A549 (cell line): Measurements from ENCODE around the gene SLC17A1. TPM values are rescaled to one million over a fixed set of nuclear protein-coding genes. Genes with fewer than 3 reads are reported as not detected.

Experiments
- ATAC-seq, 2 experiments: fragments of 200-7000 bp in 1 of 2; fragments of >200 bp in 1 of 2; cut with Nextera tagmentation in 1 of 2; cut with Tn5 transposase in 1 of 2; 3 replicates each; pipeline versions ENCODE4 v1.8.0 to v1.9.1; 2018 to 2020; ENCODE audit warnings: mild to moderate bottlenecking in 1 of 2, moderate library complexity in 1 of 2
- CTCF ChIA-PET: fragments of 300-600 bp; sonication (Branson Sonifier 250); formaldehyde crosslinking; extraction: SDS; loops from one replicate; lab custom pipeline; 2021; ENCODE audit warnings: antibody characterized with exemption, inconsistent platforms; lab: Yijun Ruan, JAX
- POLR2A ChIA-PET: fragments of 350-600 bp; formaldehyde crosslinking; extraction: SDS; loops from one replicate; lab custom pipeline; 2021; ENCODE audit warnings: antibody characterized with exemption, inconsistent platforms; lab: Yijun Ruan, JAX
- DNase-seq, 2 experiments: peaks; one replicate each; pipeline versions ENCODE4 v3.0.0 to v3.0.0-alpha.2; 2011 to 2016; ENCODE audit warnings: low read depth in 1 of 2, low spot score in 1 of 2
- FAIRE-seq: peaks from 2 replicates; lab custom pipeline; 2011; peaks lifted over from hg19 to GRCh38; lab: Jason Lieb, UNC
- H3K27ac ChIP-seq, 2 experiments: fragments of >200 bp; sonication (Bioruptor Twin); formaldehyde crosslinking; 3 replicates each; pipeline ENCODE4 v1.5.1; 2016 to 2017
- H3K4me1 ChIP-seq: fragments of >200 bp; sonication (Bioruptor Twin); formaldehyde crosslinking; 3 replicates; pipeline ENCODE4 v1.6.1; 2016
- H3K4me2 ChIP-seq: fragments of >200 bp; sonication (Bioruptor Twin); formaldehyde crosslinking; 3 replicates; pipeline ENCODE4 v1.6.1; 2016
- H3K4me3 ChIP-seq: fragments of >200 bp; sonication (Bioruptor Twin); formaldehyde crosslinking; 3 replicates; pipeline ENCODE4 v1.5.1; 2016
- H3K9me3 ChIP-seq: fragments of >200 bp; sonication (Bioruptor Twin); formaldehyde crosslinking; 3 replicates; pipeline ENCODE4 v1.6.1; 2016
- BCL3 ChIP-seq: fragments of >200 bp; sonication (Bioruptor Twin); formaldehyde crosslinking; IDR thresholded peaks from 3 replicates; pipeline ENCODE4 v1.6.1; 2016
- FOSB ChIP-seq: fragments of 250-450 bp; sonication (Bioruptor Pico); IDR thresholded peaks from 2 replicates; pipeline ENCODE4 v1.5.0; 2020; ENCODE audit warnings: mild to moderate bottlenecking, moderate library complexity
- HOXA7 ChIP-seq: fragments of 250-450 bp; sonication (Bioruptor Pico); IDR thresholded peaks from 2 replicates; pipeline ENCODE4 v1.5.0; 2020; ENCODE audit warnings: mild to moderate bottlenecking, moderate library complexity
- MAZ ChIP-seq: fragments of 150-350 bp; IDR thresholded peaks from 2 replicates; pipeline ENCODE4 v1.6.1; 2014; ENCODE audit warnings: antibody characterized with exemption, low read depth, low read length, borderline replicate concordance
- NPAS2 ChIP-seq: fragments of 250-450 bp; sonication (Bioruptor Pico); IDR thresholded peaks from 2 replicates; pipeline ENCODE4 v1.8.0; 2022; ENCODE audit warnings: mild to moderate bottlenecking, moderate library complexity, borderline replicate concordance
- SMC3 ChIP-seq: fragments of >200 bp; sonication (Bioruptor Twin); formaldehyde crosslinking; IDR thresholded peaks from 3 replicates; pipeline ENCODE4 v1.6.1; 2018; ENCODE audit warnings: inconsistent platforms
- TP53 ChIP-seq: fragments of 250-450 bp; sonication (Bioruptor Pico); IDR thresholded peaks from 2 replicates; pipeline ENCODE4 v1.5.0; 2021; ENCODE audit warnings: mild to moderate bottlenecking, moderate library complexity
- ZFP36 ChIP-seq: fragments of 450-650 bp; IDR thresholded peaks from 2 replicates; pipeline ENCODE4 v1.6.1; 2014; ENCODE audit warnings: borderline replicate concordance; ENCODE audit not compliant: partially characterized antibody
- ZSCAN20 ChIP-seq: fragments of 250-450 bp; sonication (Bioruptor Pico); IDR thresholded peaks from 2 replicates; pipeline ENCODE4 v1.8.0; 2022; ENCODE audit warnings: mild to moderate bottlenecking, moderate library complexity
- polyA plus RNA-seq, 4 experiments: library from polyadenylated mRNA; depleted of rRNA in 3 of 4; stranded (reverse); fragments of >200 nt; fragmentation: RNase III in 1 of 4; extraction: RNeasy Plus Mini Kit Qiagen cat#74134 plus additional on column Dnase treatment in 1 of 4; gene quantifications; 2 replicates in 3 of 4; 3 replicates in 1 of 4; pipeline ENCODE4 v1.2.3, GENCODE V29; 2011 to 2017
- TF ChIP-seq, protein P1 (sequence below): fragments of >200 bp; sonication (Bioruptor Twin); formaldehyde crosslinking; IDR thresholded peaks from 3 replicates; pipeline ENCODE4 v1.5.1; 2016

SLC17A1 gene
- polyA plus RNA-seq, 2 of the 4 experiments (the other 2 are of a cell fraction) = 0.79 to 1.2 TPM

DNA sequence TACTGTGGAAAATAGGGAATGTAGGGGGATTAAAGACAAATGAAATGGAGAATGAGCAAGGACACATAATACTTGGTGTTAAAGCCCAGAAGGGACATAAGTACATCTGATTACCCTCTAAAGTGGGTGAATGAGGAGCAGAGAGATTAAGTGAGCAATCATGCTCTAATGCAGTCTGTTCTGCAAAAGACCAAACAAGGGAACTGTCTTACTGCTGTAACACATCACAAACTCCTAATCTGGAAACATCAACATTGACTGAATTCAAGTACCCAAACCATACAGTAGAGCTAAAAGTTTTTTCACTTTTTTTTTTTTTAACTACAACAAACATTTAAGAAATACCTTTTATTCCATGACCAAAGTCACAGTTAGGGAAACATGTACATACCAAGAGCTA lies 96.6 kb downstream of the SLC17A1 start:
- ChIA-PET POLR2A (no interaction called here), CTCF (no interaction called here)
- no peak for ATAC-seq
- Histone ChIP-seq H3K27ac (no peak overlapping the region), H3K9me3 (peaks cover 16% of the 10 kb centered on the region; the same call in 2 of the 3 replicates), H3K4me3 (no peak overlapping the region), H3K4me2 (no peak overlapping the region), H3K4me1 (no peaks in the 10 kb centered on the region)
- FAIRE-seq = no peak
- TF ChIP-seq, protein P1, sequence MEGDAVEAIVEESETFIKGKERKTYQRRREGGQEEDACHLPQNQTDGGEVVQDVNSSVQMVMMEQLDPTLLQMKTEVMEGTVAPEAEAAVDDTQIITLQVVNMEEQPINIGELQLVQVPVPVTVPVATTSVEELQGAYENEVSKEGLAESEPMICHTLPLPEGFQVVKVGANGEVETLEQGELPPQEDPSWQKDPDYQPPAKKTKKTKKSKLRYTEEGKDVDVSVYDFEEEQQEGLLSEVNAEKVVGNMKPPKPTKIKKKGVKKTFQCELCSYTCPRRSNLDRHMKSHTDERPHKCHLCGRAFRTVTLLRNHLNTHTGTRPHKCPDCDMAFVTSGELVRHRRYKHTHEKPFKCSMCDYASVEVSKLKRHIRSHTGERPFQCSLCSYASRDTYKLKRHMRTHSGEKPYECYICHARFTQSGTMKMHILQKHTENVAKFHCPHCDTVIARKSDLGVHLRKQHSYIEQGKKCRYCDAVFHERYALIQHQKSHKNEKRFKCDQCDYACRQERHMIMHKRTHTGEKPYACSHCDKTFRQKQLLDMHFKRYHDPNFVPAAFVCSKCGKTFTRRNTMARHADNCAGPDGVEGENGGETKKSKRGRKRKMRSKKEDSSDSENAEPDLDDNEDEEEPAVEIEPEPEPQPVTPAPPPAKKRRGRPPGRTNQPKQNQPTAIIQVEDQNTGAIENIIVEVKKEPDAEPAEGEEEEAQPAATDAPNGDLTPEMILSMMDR = no peak
- TF ChIP-seq MAZ = no peak
- TF ChIP-seq TP53 = no peak
- TF ChIP-seq SMC3 = no peak
- no peak for TF ChIP-seq FOSB (CRISPR knock-in tag)
- no peak for TF ChIP-seq HOXA7
- no peak for TF ChIP-seq ZSCAN20 (CRISPR knock-in tag)
- no peak for TF ChIP-seq NPAS2
- no peak for TF ChIP-seq BCL3
- no peak for TF ChIP-seq ZFP36
- DNase-seq = no peak

Other genes starting within 250 kb of the SLC17A1 start
- 0.17 TPM in 2 replicates for gene SCGN, start 179.8 kb downstream of the SLC17A1 start, polyA plus RNA-seq (2011; rRNA removed)
- 0.09 to 0.13 TPM in 2 of 3 replicates, not detected in the other for gene SCGN, start 179.8 kb downstream of the SLC17A1 start, polyA plus RNA-seq (2017; fragmentation: RNase III; extraction: RNeasy Plus Mini Kit Qiagen cat#74134 plus additional on column Dnase treatment)
- gene SLC17A4, start 77.3 kb downstream of the SLC17A1 start, polyA plus RNA-seq (2011; rRNA removed) = 0.05 and 0.12 TPM in 2 replicates
- gene SLC17A4, start 77.3 kb downstream of the SLC17A1 start, polyA plus RNA-seq (2017; fragmentation: RNase III; extraction: RNeasy Plus Mini Kit Qiagen cat#74134 plus additional on column Dnase treatment) = 0.04 TPM in 2 of 3 replicates, not detected in the other
- gene SLC17A3, start 42.2 kb upstream of the SLC17A1 start, polyA plus RNA-seq (2011; rRNA removed) = 7.5 and 9.0 TPM in 2 replicates
- gene SLC17A3, start 42.2 kb upstream of the SLC17A1 start, polyA plus RNA-seq (2017; fragmentation: RNase III; extraction: RNeasy Plus Mini Kit Qiagen cat#74134 plus additional on column Dnase treatment) = 3.8 to 5.3 TPM (median 4.4 TPM) in 3 replicates
- not detected in 2 replicates for gene SLC17A2, start 98.6 kb upstream of the SLC17A1 start, polyA plus RNA-seq (2011; rRNA removed)
- gene SLC17A2, start 98.6 kb upstream of the SLC17A1 start, polyA plus RNA-seq (2017; fragmentation: RNase III; extraction: RNeasy Plus Mini Kit Qiagen cat#74134 plus additional on column Dnase treatment) = not detected in 3 replicates
- 3.4 and 3.8 TPM in 2 replicates for gene TRIM38, start 130.8 kb upstream of the SLC17A1 start, polyA plus RNA-seq (2011; rRNA removed)
- gene TRIM38, start 130.8 kb upstream of the SLC17A1 start, polyA plus RNA-seq (2017; fragmentation: RNase III; extraction: RNeasy Plus Mini Kit Qiagen cat#74134 plus additional on column Dnase treatment) = 1.5 to 2.0 TPM (median 1.7 TPM) in 3 replicates